ENCODE results near the gene GGTLC3.
"Not testable (repeated sequence)": the region's sequence is repeated elsewhere in the genome, so short reads cannot be mapped to it uniquely, and the experiment has no call there.

Gene GGTLC3

DNA sequence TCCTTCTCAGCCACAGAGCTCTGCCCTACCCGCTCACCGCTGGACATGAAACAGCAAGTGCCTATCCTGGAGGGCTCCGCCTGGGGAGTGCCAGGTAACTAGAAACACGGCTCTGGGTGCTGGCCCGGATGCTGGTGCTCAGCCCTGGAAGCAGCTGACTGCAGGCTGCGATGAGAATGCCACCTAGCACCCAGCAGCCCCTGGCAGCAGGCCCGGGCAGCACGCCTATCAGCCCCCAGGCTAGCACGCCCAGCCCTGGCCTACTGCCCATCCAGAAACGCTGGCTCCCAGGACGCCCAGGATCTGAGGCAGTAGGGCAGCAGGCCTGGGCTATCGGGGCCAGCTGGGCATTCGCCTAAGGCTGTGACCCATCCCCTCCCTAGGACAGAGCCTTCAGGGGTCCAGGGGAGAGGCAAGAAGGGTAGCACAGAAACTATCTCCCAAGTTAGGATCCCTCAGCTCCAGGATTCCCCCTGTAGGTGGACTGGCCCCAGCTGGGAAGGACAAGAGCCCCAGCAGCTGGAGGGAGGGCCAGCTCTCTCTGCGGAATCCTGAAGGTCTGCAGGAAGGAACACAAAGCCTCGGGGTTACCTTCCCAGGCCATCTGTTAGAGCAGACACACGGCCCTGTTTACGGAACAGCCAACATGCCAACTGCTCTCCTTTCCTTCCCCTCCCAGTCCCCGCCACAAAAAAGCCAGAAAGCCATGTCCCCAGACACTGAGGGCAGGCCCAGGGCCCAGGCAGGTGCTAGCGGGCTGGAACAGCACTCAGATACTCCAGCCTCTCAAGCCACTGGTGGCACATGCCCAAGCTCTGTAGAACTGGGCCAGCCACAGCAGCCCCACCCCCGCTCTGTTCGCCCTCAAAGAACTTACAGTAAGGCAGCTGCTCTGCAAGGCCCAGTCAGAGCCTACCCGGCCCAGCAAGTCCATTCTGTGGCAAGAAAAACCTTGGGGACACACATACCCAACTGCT lies 36.6 kb upstream of the GGTLC3 start:
- WGBS (ENCODE audit: extremely low coverage, insufficient coverage, insufficient read length): no CpG with 5 or more reads among the region's 22 CpGs
- H3K27me3 ChIP-seq (ENCODE audit: insufficient read depth, low read length); H3K4ac ChIP-seq (ENCODE audit: low read depth, low read length); H3K23ac ChIP-seq (ENCODE audit: low read length); H3K4me3 ChIP-seq (ENCODE audit: low read depth, low read length); H3K18ac ChIP-seq (ENCODE audit: low read length); H2AFZ ChIP-seq (ENCODE audit: insufficient read depth, low read length, poor library complexity); H3K9me3 ChIP-seq (ENCODE audit: insufficient read depth, low read depth, low read length); H2BK5ac ChIP-seq (ENCODE audit: low read depth, low read length, poor library complexity); H3K9ac ChIP-seq (ENCODE audit: low read length); H3K36me3 ChIP-seq (ENCODE audit: control insufficient read depth in 1 of 2, insufficient read depth in 2 of 2, low read length in 2 of 2); H4K8ac ChIP-seq (ENCODE audit: low read depth, low read length); H3K27ac ChIP-seq (ENCODE audit: low read depth, low read length); H3K14ac ChIP-seq (ENCODE audit: low read length); H2AK5ac ChIP-seq (ENCODE audit: low read length); H3K4me2 ChIP-seq (ENCODE audit: low read length); H2BK12ac ChIP-seq (ENCODE audit: low read length); H2BK120ac ChIP-seq (ENCODE audit: insufficient read depth, low read length, poor library complexity); H3K4me1 ChIP-seq (ENCODE audit: control insufficient read depth in 1 of 2, insufficient read depth in 2 of 2, low read length in 2 of 2); H4K12ac ChIP-seq (ENCODE audit: low read depth, low read length); H3K79me1 ChIP-seq (ENCODE audit: low read length); H3K79me2 ChIP-seq (ENCODE audit: control insufficient read depth, insufficient read depth, low read length, poor library complexity); DNase-seq; H4K91ac ChIP-seq (ENCODE audit: low read depth, low read length): not testable (repeated sequence)

DNA sequence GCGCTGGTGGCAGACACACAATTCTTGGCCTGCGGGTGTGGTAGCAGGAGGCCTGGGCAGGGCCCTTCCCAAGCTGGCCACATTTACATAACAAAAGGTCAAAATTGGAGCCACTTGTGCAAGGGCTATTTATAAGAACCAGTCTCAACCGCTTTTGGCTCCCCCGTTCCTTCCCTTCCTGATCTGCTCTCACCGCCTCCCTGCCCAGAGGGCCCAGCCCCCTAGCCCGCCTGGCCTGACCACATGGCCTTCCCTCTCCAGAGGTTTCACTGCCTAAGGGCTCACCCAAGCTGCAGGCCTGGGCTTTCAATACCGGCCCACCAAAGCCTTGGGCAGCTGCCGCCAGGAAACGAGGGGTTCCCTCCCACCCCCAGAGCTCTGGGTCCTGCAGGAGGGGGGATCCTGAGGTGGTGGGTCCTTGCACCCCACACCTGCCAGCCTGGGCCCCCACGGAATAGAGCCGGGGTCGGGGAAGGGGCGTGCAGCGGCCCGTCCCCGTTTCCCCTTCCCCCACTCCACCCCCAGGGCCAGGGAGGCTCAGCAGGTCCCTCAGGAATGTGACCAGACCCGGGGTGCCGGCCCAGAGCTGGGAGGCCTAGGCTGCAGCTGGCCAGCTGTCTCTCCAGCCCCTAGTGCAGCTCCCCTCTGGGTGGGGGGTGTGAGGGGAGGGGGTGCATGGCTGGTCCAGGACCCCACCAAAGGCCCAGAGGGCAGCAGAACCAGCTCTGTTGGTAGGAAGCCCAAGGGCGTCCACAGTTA lies 35.1 kb upstream of the GGTLC3 start:
- not testable (repeated sequence) for H2BK120ac ChIP-seq (ENCODE audit: insufficient read depth, low read length, poor library complexity); H3K79me1 ChIP-seq (ENCODE audit: low read length); H2BK5ac ChIP-seq (ENCODE audit: low read depth, low read length, poor library complexity); H3K4ac ChIP-seq (ENCODE audit: low read depth, low read length); H3K9me3 ChIP-seq (ENCODE audit: insufficient read depth, low read depth, low read length); H4K91ac ChIP-seq (ENCODE audit: low read depth, low read length); H3K23ac ChIP-seq (ENCODE audit: low read length); H3K14ac ChIP-seq (ENCODE audit: low read length); H3K18ac ChIP-seq (ENCODE audit: low read length); H4K12ac ChIP-seq (ENCODE audit: low read depth, low read length); H3K27ac ChIP-seq (ENCODE audit: low read depth, low read length); H3K4me3 ChIP-seq (ENCODE audit: low read depth, low read length); H2AK5ac ChIP-seq (ENCODE audit: low read length); H3K9ac ChIP-seq (ENCODE audit: low read length); H3K27me3 ChIP-seq (ENCODE audit: insufficient read depth, low read length); H3K4me1 ChIP-seq (ENCODE audit: control insufficient read depth in 1 of 2, insufficient read depth in 2 of 2, low read length in 2 of 2); H3K36me3 ChIP-seq (ENCODE audit: control insufficient read depth in 1 of 2, insufficient read depth in 2 of 2, low read length in 2 of 2); H4K8ac ChIP-seq (ENCODE audit: low read depth, low read length); H3K79me2 ChIP-seq (ENCODE audit: control insufficient read depth, insufficient read depth, low read length, poor library complexity); H2AFZ ChIP-seq (ENCODE audit: insufficient read depth, low read length, poor library complexity); H3K4me2 ChIP-seq (ENCODE audit: low read length); DNase-seq; H2BK12ac ChIP-seq (ENCODE audit: low read length)
- no CpG with 5 or more reads among the region's 19 CpGs for WGBS (ENCODE audit: extremely low coverage, insufficient coverage, insufficient read length)

- H3K36me3 ChIP-seq (ENCODE audit: control insufficient read depth in 1 of 2, insufficient read depth in 2 of 2, low read length in 2 of 2); H3K14ac ChIP-seq (ENCODE audit: low read length); H3K79me2 ChIP-seq (ENCODE audit: control insufficient read depth, insufficient read depth, low read length, poor library complexity); H3K79me1 ChIP-seq (ENCODE audit: low read length); H3K23ac ChIP-seq (ENCODE audit: low read length); H3K4me3 ChIP-seq (ENCODE audit: low read depth, low read length); H4K12ac ChIP-seq (ENCODE audit: low read depth, low read length); H2AK5ac ChIP-seq (ENCODE audit: low read length); H3K9ac ChIP-seq (ENCODE audit: low read length); H2BK120ac ChIP-seq (ENCODE audit: insufficient read depth, low read length, poor library complexity); H3K9me3 ChIP-seq (ENCODE audit: insufficient read depth, low read depth, low read length); H4K91ac ChIP-seq (ENCODE audit: low read depth, low read length); H2BK12ac ChIP-seq (ENCODE audit: low read length); H3K4me1 ChIP-seq (ENCODE audit: control insufficient read depth in 1 of 2, insufficient read depth in 2 of 2, low read length in 2 of 2); DNase-seq; H3K27ac ChIP-seq (ENCODE audit: low read depth, low read length); H3K27me3 ChIP-seq (ENCODE audit: insufficient read depth, low read length); H2AFZ ChIP-seq (ENCODE audit: insufficient read depth, low read length, poor library complexity); H3K18ac ChIP-seq (ENCODE audit: low read length); H3K4me2 ChIP-seq (ENCODE audit: low read length); H3K4ac ChIP-seq (ENCODE audit: low read depth, low read length); H2BK5ac ChIP-seq (ENCODE audit: low read depth, low read length, poor library complexity); H4K8ac ChIP-seq (ENCODE audit: low read depth, low read length): not testable (repeated sequence)
- WGBS (ENCODE audit: extremely low coverage, insufficient coverage, insufficient read length): no CpG with 5 or more reads among the region's 7 CpGs
Measured at GRCh38 chr22:18551046-18551445, 33.1 kb upstream of the GGTLC3 start.

GRCh38 chr22:18549458-18550179 lies 31.7 kb upstream of the GGTLC3 start:
- H3K79me2 ChIP-seq (ENCODE audit: control insufficient read depth, insufficient read depth, low read length, poor library complexity); H3K4me2 ChIP-seq (ENCODE audit: low read length); H3K4ac ChIP-seq (ENCODE audit: low read depth, low read length); H3K27ac ChIP-seq (ENCODE audit: low read depth, low read length); H3K4me3 ChIP-seq (ENCODE audit: low read depth, low read length); H3K9ac ChIP-seq (ENCODE audit: low read length); H2BK120ac ChIP-seq (ENCODE audit: insufficient read depth, low read length, poor library complexity); H3K27me3 ChIP-seq (ENCODE audit: insufficient read depth, low read length); H3K18ac ChIP-seq (ENCODE audit: low read length); H3K4me1 ChIP-seq (ENCODE audit: control insufficient read depth in 1 of 2, insufficient read depth in 2 of 2, low read length in 2 of 2); H2BK5ac ChIP-seq (ENCODE audit: low read depth, low read length, poor library complexity); H2BK12ac ChIP-seq (ENCODE audit: low read length); DNase-seq; H3K36me3 ChIP-seq (ENCODE audit: control insufficient read depth in 1 of 2, insufficient read depth in 2 of 2, low read length in 2 of 2); H3K79me1 ChIP-seq (ENCODE audit: low read length); H3K9me3 ChIP-seq (ENCODE audit: insufficient read depth, low read depth, low read length); H3K14ac ChIP-seq (ENCODE audit: low read length); H2AFZ ChIP-seq (ENCODE audit: insufficient read depth, low read length, poor library complexity); H3K23ac ChIP-seq (ENCODE audit: low read length); H4K12ac ChIP-seq (ENCODE audit: low read depth, low read length); H4K8ac ChIP-seq (ENCODE audit: low read depth, low read length); H2AK5ac ChIP-seq (ENCODE audit: low read length); H4K91ac ChIP-seq (ENCODE audit: low read depth, low read length): not testable (repeated sequence)
- WGBS (ENCODE audit: extremely low coverage, insufficient coverage, insufficient read length): no CpG with 5 or more reads among the region's 13 CpGs

Data from trophoblast cell (in vitro differentiated cells and primary cell).